ENCODE data around the gene SENP1. TPM values are rescaled to one million over a fixed set of nuclear protein-coding genes. Genes with fewer than 3 reads are reported as not detected.
A peak's percentile ranks its signal among the peaks of the same experiment; 100 is the strongest.
"Not testable (repeated sequence)": the region's sequence is repeated elsewhere in the genome, so short reads cannot be mapped to it uniquely, and the experiment has no call there.

SENP1 gene
- 1 to 10 TPM; 2.5 to 4.4 (median 3.9) TPM for polyA plus RNA-seq

GRCh38 chr12:48105867-48106680, at the start of gene SENP1:
SENP1 (minus strand) TSS chr12:48106079; CDS start chr12:48101472, 4,607 bp downstream.
- peak within 1 kb of the TSS; percentile 48 for H3K27ac ChIP-seq (ENCODE audit: low read depth, low read length)
- WGBS, 3 donors: 0 to 1% (median 0%) methylated on average over 43 to 53 of the region's 53 CpGs

GRCh38 chr12:48151103-48151771, 45.4 kb upstream of the SENP1 start:
- H3K27ac ChIP-seq (ENCODE audit: low read depth, low read length): no peak overlapping the region
- WGBS, 3 donors: 58 to 87% (median 83%) methylated on average over 2 of the region's 2 CpGs

DNA sequence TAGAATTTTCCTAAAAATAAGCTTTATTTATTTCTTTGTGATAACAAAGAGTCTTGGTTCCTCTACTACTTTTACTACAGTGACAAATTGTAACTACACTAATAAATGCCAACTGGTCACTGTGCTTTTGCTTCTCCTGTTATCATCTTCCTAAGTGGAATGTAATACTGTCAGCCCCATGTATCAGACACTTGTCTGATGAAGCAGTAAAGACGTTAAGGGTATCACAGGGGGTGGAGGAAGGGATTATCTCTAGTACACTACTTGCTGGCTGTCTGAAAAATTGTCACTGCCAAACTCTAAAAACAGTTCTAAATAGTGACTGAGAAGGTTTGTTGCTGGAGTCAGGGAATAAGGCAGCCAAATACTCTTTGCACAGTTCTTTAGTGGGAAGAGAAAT, 40.1 kb upstream of the SENP1 start:
- no peak overlapping the region for H3K27ac ChIP-seq (ENCODE audit: low read depth, low read length)

GRCh38 chr12:48143898-48144297, 38.0 kb upstream of the SENP1 start:
- WGBS, 3 donors: 93 to 95% (median 93%) methylated on average over 2 of the region's 2 CpGs
- no peak overlapping the region for H3K27ac ChIP-seq (ENCODE audit: low read depth, low read length)

More for the DNA sequence above, 40.1 kb upstream of the SENP1 start:
- WGBS, 3 donors: 51 to 65% (median 62%) methylated on average over 1 of the region's 1 CpG

- H3K27ac ChIP-seq (ENCODE audit: low read depth, low read length): no peak overlapping the region
- 85 to 88% (median 87%) methylated on average over 7 of the region's 7 CpGs for WGBS, 3 donors
These were observed 37.2 kb upstream of the SENP1 start for GRCh38 chr12:48142818-48143674.

DNA sequence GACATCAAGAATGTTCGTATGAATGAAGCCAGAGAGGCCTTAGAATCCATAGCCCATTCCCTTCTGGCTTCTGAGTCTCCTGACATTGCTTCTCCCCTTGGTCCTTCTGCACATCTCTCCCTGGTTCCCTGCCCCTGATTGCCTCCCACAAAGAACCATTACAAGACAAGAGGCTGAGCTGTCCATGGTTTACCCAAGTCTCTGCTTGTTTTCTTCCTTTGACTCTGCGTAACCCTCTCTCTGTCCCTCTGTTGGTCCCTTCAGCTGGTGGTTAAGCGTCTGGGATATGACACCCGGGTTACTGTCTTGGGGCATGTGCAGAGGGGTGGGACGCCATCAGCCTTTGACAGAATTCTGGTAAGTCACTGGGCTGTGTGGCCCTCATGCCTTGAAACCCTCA, 29.1 kb upstream of the SENP1 start:
- no peak overlapping the region for H3K27ac ChIP-seq (ENCODE audit: low read depth, low read length)
- WGBS, 3 donors: 91 to 95% (median 93%) methylated on average over 5 of the region's 5 CpGs

DNA sequence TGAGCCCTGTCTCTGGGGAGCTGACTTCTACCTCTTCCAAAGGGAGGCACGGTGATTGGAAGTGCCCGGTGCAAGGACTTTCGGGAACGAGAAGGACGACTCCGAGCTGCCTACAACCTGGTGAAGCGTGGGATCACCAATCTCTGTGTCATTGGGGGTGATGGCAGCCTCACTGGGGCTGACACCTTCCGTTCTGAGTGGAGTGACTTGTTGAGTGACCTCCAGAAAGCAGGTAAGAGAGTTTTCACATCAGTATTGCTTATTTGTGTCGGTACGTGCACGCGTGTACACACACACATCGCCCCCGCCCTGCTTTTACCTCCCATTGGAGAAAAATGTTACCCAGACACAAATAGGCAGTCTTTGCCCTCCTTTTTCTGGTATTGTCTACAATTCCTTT, 26.9 kb upstream of the SENP1 start:
- WGBS, 3 donors: 91 to 95% (median 94%) methylated on average over 14 of the region's 14 CpGs
- no peak overlapping the region for H3K27ac ChIP-seq (ENCODE audit: low read depth, low read length)

DNA sequence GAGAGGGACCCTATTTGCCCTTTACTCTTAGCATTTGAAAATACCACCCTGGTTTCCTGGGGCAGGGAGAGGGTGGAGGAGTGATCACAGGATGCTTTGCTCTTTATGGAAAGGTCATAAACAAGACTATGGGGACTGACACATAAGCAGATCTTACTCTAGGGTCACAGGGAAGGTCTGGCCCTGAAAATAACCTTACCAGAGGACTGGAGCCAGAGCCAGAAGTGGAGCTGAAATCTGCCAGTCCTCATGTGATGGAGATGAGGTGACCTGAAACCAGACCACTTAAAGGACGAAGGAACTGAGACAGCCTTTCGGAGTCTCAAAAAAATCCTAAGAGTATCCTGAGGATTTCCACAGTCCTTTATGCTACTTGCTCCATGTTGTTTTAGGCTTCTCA, 25.6 kb upstream of the SENP1 start:
- WGBS, 3 donors: 86 to 98% (median 93%) methylated on average over 2 of the region's 2 CpGs
- H3K27ac ChIP-seq (ENCODE audit: low read depth, low read length): no peak overlapping the region

DNA sequence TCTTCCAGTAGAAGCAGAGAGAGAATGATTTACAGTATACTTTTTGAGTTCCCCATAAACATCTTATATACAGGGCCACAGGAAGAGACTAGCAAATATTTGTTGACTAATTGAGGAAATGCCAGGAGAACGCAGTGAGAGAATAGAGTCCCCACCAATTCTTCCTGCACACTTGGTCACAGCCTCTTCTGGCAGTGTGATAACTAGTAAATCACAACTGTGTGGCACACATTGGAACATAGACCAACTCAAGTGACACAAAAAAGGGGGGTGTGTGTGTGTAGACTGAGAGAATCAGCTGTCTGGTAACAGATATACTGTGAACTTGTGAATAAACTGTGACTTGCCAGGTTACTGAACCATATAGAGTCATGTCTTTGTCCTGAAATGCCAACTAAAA, 23.5 kb upstream of the SENP1 start:
- WGBS, 3 donors: 50 to 70% (median 62%) methylated on average over 1 of the region's 1 CpG
- no peak overlapping the region for H3K27ac ChIP-seq (ENCODE audit: low read depth, low read length)

DNA sequence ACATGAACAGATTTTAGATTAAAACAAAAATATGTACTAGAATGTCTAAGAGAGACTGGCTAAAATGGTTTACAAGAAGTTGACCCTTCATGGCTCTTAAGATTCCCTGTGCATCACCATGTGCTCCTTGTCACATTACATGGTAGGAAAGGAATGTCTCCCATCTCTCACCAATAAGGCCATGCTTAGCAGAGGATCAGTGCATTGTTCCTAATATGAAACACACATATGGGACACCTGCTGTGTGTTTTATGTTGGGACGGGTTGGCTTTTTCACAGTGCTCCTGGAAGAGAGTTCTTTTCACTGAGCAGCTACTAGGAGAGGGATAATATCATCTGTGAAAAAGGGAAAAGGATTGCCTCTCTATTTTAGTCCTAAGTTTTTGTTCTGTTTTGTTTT, 22.9 kb upstream of the SENP1 start:
- WGBS, 3 donors: 89 to 100% (median 94%) methylated on average over 1 of the region's 1 CpG
- H3K27ac ChIP-seq (ENCODE audit: low read depth, low read length): no peak overlapping the region

DNA sequence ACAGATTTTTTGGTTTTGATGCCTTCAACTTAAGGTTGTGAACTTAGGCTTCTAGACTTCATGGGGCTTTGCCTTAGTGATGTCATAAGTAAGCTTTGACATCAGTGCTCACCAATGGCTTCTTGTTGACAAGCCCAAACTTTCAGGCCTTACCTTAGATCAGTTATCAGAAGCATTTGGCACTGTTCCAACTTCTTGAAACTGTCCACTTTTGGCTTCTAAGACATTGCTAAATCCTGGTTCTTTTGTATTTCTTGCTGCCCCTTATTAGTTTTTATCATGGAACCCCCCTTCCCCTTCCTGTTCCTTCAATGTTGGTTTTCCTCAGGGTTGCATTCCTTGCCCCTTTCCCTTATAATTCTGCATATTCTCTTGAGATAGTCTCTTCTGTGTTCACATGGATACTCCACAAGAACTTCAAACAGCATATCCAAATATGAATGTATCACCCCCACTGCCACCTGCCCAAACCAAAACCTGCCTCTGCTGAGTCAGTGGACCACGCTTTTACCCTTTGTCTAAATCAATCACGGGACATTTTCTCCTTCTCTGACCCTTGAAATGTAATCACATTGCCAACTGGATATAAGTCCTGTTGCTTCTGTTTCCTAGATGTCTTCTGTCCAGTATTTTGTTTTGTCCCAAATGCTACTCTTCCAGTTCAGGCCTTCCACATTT, 21.2 kb upstream of the SENP1 start:
- 89 to 98% (median 97%) methylated on average over 2 of the region's 2 CpGs for WGBS, 3 donors
- H3K27ac ChIP-seq (ENCODE audit: low read depth, low read length): no peak overlapping the region

GRCh38 chr12:48125985-48126384, 20.1 kb upstream of the SENP1 start:
- H3K27ac ChIP-seq (ENCODE audit: low read depth, low read length): no peak overlapping the region
- WGBS, 3 donors: 82 to 88% (median 84%) methylated on average over 4 of the region's 4 CpGs

- WGBS, 3 donors: 97 to 98% (median 98%) methylated on average over 2 to 5 of the region's 5 CpGs
- not testable (repeated sequence) for H3K27ac ChIP-seq (ENCODE audit: low read depth, low read length)
These were observed 19.7 kb upstream of the SENP1 start for GRCh38 chr12:48125542-48125941.

DNA sequence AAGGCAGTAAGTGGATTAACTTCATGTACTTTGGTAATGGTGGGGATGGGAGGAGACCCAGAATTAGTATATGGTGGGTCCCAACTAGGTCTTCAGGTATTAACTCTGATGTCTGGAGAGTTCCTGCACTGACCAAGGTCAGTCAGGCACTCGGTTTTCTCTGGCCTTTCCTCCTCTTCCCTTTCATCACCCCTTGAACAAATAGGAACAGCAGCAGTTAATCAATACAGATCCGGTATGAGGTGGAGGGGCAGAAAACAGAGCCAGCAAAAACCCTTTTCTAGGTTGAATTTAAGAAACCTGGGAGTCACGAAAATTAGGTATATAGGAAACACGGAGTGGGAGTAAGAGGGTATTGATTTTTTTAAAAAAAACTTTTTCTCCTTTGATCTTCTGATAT, 17.3 kb upstream of the SENP1 start:
- WGBS, 3 donors: 51 to 89% (median 86%) methylated on average over 4 of the region's 4 CpGs
- no peak overlapping the region for H3K27ac ChIP-seq (ENCODE audit: low read depth, low read length)

DNA sequence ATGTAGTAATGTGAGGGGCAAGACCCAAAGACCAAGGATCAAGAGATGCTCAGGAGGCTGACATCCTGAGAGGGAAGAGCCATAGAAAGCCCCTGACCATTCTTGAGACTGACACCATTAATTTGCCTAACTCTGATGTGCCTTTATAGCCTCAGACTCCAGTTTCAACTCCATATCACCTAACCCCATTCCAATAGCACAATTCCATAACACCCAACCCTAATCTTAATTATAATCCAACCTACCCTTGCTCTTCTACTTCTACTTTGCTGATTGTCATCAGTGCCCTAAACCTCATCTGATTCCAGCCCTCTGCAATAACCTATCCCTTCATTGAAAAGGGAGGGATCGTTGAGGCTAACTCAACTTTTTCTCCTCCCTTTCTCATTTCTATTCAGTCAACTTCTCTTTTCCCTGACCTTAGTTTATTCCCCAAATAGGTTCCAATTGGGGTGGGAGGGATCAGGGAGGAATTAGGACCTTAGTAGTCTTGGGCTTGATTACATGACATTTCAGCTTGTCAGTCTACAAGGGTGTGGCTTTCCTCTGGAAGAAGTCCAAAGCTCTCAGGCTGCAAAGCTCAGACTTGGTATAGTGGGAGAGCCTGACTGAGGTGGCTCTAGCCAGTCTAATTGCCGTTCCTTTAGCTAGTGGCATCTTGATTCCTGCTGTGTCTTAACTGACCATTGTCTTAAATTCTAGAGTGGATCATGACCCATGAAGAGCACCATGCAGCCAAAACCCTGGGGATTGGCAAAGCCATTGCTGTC, 16.4 kb upstream of the SENP1 start:
- no peak overlapping the region for H3K27ac ChIP-seq (ENCODE audit: low read depth, low read length)
- WGBS, 3 donors: 80 to 92% (median 90%) methylated on average over 2 of the region's 2 CpGs

- no peak overlapping the region for H3K27ac ChIP-seq (ENCODE audit: low read depth, low read length)
- 92 to 98% (median 97%) methylated on average over 1 of the region's 1 CpG for WGBS, 3 donors
These were observed 15.6 kb upstream of the SENP1 start for GRCh38 chr12:48121522-48121921.

DNA sequence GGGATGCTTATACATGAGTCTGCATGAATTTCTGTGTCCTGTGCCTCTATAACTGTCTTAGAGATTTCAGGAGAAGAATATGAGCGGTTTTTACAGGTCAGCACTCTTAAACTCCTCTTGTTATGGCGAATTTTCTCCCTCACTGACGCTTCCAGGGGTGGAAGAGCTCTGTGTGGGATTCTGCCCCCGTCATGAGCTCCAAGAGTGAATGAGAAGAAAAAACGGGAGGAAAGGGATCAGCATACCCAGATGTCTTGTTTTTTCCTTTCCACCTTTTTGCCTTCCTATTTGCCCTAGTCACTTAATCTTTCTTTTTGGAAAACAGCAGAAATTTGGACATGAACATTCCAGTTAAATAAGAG, 13.9 kb upstream of the SENP1 start:
- 12 to 17% (median 14%) methylated on average over 5 of the region's 5 CpGs for WGBS, 3 donors
- H3K27ac ChIP-seq (ENCODE audit: low read depth, low read length): no peak overlapping the region
